AG04450 (cell line): Measurements from ENCODE around the gene GOLGA6A. TPM values are rescaled to one million over a fixed set of nuclear protein-coding genes. Genes with fewer than 3 reads are reported as not detected.

Experiments
- CTCF ChIA-PET: fragments of 300-600, 350-600 bp; formaldehyde crosslinking; extraction: SDS; loops from one replicate; lab custom pipeline; 2022; ENCODE audit warnings: antibody characterized with exemption, inconsistent platforms; lab: Charles Lee
- POLR2A ChIA-PET: fragments of 350-600 bp; formaldehyde crosslinking; extraction: SDS; loops from one replicate; lab custom pipeline; 2021; ENCODE audit warnings: antibody characterized with exemption, inconsistent platforms; lab: Yijun Ruan, JAX
- DNase-seq: peaks from one replicate; pipeline ENCODE4 v3.0.0-alpha.2; 2011; ENCODE audit warnings: low read depth, low spot score
- H3K27ac ChIP-seq: one replicate; pipeline ENCODE4 v1.5.1; 2012; ENCODE audit warnings: low read depth, low read length, control low read depth
- H3K27me3 ChIP-seq: one replicate; pipeline ENCODE4 v1.6.0; 2012; ENCODE audit warnings: low read length; ENCODE audit not compliant: control insufficient read depth, insufficient read depth
- H3K4me3 ChIP-seq: 2 replicates; pipeline ENCODE4 v1.5.1; 2011; ENCODE audit warnings: mild to moderate bottlenecking, low read depth, low read length, control low read depth
- H3K9me3 ChIP-seq: 2 replicates; pipeline ENCODE4 v1.5.1; 2012; ENCODE audit warnings: low read length; ENCODE audit not compliant: control insufficient read depth, insufficient read depth
- polyA plus RNA-seq: library from polyadenylated mRNA; depleted of rRNA; stranded (reverse); fragments of >200 nt; gene quantifications from 2 replicates; pipeline ENCODE4 v1.2.3, GENCODE V29; 2011
- TF ChIP-seq, protein P1 (sequence below): IDR thresholded peaks from 2 replicates; pipeline ENCODE4 v1.5.1; 2011; ENCODE audit warnings: low read depth, low read length, control low read depth, inconsistent platforms

The GOLGA6A gene
- polyA plus RNA-seq, 1 experiment, result not detected

DNA sequence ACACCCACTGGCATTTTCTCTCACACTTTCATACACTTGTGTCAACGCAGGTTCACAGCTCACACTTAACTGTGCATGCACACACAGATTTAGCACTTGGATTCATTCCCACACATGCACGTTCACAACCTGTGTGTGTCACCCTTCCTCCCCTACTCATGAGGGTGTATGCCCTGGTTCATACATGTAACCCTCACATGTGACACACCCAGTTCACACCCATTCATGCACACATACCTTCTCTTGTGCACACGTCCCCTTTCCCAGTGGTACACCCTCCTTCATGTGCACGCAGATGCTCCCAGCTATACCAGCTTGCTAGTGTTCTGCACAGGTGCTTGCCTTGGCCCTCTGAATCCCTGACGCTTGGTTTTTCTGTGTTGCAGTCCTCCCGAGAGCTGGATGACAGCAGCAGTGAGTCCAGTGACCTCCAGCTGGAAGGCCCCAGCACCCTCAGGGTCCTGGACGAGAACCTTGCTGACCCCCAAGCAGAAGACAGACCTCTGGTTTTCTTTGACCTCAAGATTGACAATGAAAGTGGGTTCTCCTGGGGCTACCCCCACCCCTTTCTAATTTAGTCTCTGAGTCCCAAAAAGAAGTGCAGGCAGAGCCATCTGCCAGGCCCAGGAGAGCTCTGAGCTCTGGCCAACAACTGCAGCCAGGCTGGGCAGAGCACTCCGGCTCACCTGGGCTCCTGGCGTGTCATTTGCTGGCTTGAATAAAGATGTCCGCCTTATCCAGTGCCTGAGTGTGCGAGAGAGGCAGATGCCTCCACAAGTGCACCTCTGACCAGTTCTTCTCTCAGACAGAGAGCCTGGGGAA lies 39.5 kb downstream of the GOLGA6A start:
- ChIA-PET CTCF (interaction anchor here (1.0 kb wide), 1 partner anchor 70 kb away, joined by 4 read pairs; no protein-coding TSS in a partner anchor), POLR2A (no interaction called here)
- H3K27ac ChIP-seq, result no peak overlapping the region
- TF ChIP-seq, protein P1, sequence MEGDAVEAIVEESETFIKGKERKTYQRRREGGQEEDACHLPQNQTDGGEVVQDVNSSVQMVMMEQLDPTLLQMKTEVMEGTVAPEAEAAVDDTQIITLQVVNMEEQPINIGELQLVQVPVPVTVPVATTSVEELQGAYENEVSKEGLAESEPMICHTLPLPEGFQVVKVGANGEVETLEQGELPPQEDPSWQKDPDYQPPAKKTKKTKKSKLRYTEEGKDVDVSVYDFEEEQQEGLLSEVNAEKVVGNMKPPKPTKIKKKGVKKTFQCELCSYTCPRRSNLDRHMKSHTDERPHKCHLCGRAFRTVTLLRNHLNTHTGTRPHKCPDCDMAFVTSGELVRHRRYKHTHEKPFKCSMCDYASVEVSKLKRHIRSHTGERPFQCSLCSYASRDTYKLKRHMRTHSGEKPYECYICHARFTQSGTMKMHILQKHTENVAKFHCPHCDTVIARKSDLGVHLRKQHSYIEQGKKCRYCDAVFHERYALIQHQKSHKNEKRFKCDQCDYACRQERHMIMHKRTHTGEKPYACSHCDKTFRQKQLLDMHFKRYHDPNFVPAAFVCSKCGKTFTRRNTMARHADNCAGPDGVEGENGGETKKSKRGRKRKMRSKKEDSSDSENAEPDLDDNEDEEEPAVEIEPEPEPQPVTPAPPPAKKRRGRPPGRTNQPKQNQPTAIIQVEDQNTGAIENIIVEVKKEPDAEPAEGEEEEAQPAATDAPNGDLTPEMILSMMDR, result no peak
- H3K27me3 ChIP-seq, result no peaks in the 10 kb centered on the region
- DNase-seq, result no peak
- no peak overlapping the region for H3K4me3 ChIP-seq
- peaks cover 5% of the 10 kb centered on the region; the same call in 1 of the 2 replicates for H3K9me3 ChIP-seq

DNA sequence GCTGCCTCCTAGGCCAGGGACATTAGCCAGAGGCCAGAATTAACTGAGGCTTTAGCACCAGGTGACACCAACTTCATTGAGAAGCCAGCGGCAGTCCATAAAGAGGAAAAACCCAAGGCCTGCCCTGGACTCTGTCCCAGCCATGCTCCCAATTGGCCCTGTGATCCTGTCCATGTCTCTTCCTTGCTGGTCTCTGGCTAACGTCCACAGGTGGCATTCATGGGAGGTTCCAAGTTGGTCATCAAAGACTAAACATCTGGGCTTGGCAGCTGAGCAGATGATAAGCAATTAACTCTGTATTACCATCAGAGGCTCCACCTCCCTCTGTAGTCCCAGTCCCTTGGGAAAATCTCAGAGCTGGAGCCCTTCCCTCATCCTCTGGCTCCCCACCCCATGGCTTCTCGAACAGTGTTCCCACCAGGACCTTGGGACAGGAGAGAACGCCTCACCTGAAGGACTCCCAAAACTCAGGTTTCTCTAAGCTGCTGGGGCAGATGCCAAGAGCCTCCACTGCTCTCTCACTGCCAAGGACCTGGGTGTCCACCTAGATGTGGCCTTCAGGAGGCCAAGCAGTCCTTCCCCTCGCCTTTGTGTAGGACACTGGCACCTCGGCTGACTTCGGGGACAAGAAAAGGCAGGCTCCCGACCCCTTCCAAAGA lies 40.4 kb downstream of the GOLGA6A start:
- Histone ChIP-seq H3K9me3 (peaks cover 5% of the 10 kb centered on the region; the same call in 1 of the 2 replicates), H3K27me3 (no peaks in the 10 kb centered on the region), H3K27ac (no peak overlapping the region), H3K4me3 (no peak overlapping the region)
- DNase-seq, result no peak
- CTCF ChIA-PET, result interaction anchor here (5.9 kb wide), 1 partner anchor 69 kb away, joined by 163 read pairs; no protein-coding TSS in a partner anchor
- TF ChIP-seq, protein P1, result no peak
- POLR2A ChIA-PET, result interaction anchor here (2.7 kb wide), 1 partner anchor 9 kb away, joined by 15 read pairs; no protein-coding TSS in a partner anchor

DNA sequence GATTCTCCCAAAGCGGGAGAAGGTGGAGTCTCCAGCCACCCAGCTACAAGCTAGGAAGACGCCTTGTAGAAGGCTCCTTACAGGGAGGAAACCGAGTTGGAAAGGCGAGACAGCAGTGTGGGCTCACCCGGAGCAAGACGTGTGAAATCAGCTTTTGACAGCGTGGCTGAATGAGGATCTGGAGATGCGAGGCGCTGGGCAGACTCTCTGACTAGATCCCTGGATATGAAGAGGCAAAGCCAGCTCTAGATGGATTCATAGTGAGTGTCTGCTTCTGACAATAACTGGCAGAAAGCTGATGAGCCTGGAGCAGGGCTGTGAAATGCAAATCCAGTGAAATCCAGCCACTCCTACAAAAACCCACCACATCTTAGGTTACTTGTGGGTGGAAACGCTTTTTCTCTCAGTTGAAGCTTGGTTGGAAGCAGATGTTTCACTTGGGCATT lies 41.0 kb downstream of the GOLGA6A start:
- ChIA-PET POLR2A (interaction anchor here (1.5 to 2.7 kb wide), 3 partner anchors 10 to 58 kb away, joined by 4 to 15 read pairs (median 7); partner anchors contain the start of gene PML), CTCF (interaction anchor here (0.9 to 5.9 kb wide), 3 partner anchors 12 to 281 kb away, joined by 3 to 163 read pairs (median 18); no protein-coding TSS in a partner anchor)
- H3K9me3 ChIP-seq, result peaks cover 5% of the 10 kb centered on the region; the same call in 1 of the 2 replicates
- TF ChIP-seq, protein P1, result no peak
- peak overlapping the region; percentile 87 for H3K27ac ChIP-seq
- no peak for DNase-seq
- H3K4me3 ChIP-seq, result no peak overlapping the region
- no peaks in the 10 kb centered on the region for H3K27me3 ChIP-seq

DNA sequence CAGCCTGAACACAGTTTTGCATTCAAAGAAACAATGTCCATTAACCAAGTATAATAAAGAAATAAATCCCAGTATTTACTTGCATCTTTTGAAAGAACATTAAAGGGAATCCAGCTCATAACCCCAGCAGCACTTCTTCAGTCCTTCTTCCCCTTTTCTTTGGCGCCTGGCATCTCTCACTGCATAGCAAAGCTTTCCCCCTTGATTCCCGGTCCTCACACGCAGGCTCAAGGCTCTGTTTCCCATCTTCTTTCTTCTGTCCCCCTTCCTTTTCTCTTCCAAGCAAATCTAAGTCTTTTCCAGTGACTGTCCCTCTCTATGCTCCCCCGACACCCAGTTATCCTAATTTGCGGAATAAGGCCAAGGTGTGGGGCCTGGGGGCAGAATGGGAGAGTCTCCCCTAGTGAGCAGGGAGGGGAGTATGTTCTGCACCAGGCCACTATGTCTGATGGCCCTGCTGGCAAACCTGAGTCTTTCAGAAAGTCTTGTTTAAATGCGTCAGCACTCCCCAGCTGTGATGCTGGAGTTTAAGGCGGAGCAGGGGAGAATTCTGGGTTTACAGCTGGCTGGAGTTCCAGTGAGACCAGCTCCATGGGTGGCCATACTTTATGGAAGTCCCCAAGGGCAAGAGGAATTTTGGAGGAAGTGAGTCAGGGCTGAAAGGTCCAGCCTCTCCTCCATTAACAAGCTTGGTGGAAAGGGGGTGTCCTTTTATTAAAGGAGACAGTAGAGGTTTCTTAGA lies 42.1 kb downstream of the GOLGA6A start:
- ChIA-PET POLR2A (interaction anchor here (1.5 to 2.7 kb wide), 4 partner anchors 9 to 57 kb away, joined by 4 to 15 read pairs (median 7); partner anchors contain the start of gene PML), CTCF (interaction anchor here (0.8 to 5.9 kb wide), 9 partner anchors 7 to 282 kb away, joined by 3 to 163 read pairs (median 3); partner anchors contain the start of genes PML and STOML1)
- peak; percentile 73 for DNase-seq
- TF ChIP-seq, protein P1, result no peak
- Histone ChIP-seq H3K27ac (peak overlapping the region; percentile 87), H3K9me3 (peaks cover 5% of the 10 kb centered on the region; the same call in 1 of the 2 replicates), H3K4me3 (no peak overlapping the region), H3K27me3 (no peaks in the 10 kb centered on the region)
